Measurements from ENCODE around the gene EME1. TPM values are rescaled to one million over a fixed set of nuclear protein-coding genes. Genes with fewer than 3 reads are reported as not detected.

Gene EME1
- total RNA-seq, 2 donors from 2014 or later, result 14.1 to 26.8 TPM

- peak; percentile 42 for DNase-seq
- Histone ChIP-seq H3K9me3 (ENCODE audit: control insufficient read depth, low read length) (no peaks in the 10 kb centered on the region), H3K9ac (ENCODE audit: extremely low read depth, low read length, poor library complexity, severe bottlenecking) (no peak overlapping the region), H3K4me3 (ENCODE audit: low read length) (no peak overlapping the region), H3K27ac (ENCODE audit: low read depth, low read length) (no peak overlapping the region), H3K36me3 (ENCODE audit: control insufficient read depth, insufficient read depth, low read length) (no peaks in the 10 kb centered on the region), H3K4me1 (ENCODE audit: control insufficient read depth, insufficient read depth, low read length) (peaks cover 5% of the 10 kb centered on the region), H3K27me3 (ENCODE audit: control insufficient read depth, insufficient read depth, low read length, poor library complexity, severe bottlenecking) (no peaks in the 10 kb centered on the region)
- Mint-ChIP-seq H3K27ac (no peak overlapping the region), H3K27me3 (ENCODE audit: insufficient read depth) (peaks cover 3% of the 10 kb centered on the region), H3K4me3 (no peak overlapping the region), H3K4me1 (peaks cover 37% of the 10 kb centered on the region), H3K9me3 (no peaks in the 10 kb centered on the region), H3K36me3 (ENCODE audit: low read depth) (no peaks in the 10 kb centered on the region)
- no peak for TF ChIP-seq CTCF (conservative IDR thresholded peaks at IDR 0.05)
- 90% methylated on average over 10 to 21 of the region's 21 CpGs for WGBS, 2 experiments (ENCODE audit: insufficient coverage in 1 of 2, insufficient read length in 1 of 2)
These were observed 44.4 kb upstream of the EME1 start for GRCh38 chr17:50328363-50329325.

GRCh38 chr17:50329716-50330115 is 43.3 kb upstream of the EME1 start:
- 92 to 93% methylated on average over 2 to 3 of the region's 3 CpGs for WGBS, 2 experiments (ENCODE audit: insufficient coverage in 1 of 2, insufficient read length in 1 of 2)
- no peaks in the 10 kb centered on the region for H3K36me3 ChIP-seq (ENCODE audit: control insufficient read depth, insufficient read depth, low read length)
- H3K4me3 Mint-ChIP-seq, result no peak overlapping the region
- peaks cover 5% of the 10 kb centered on the region for H3K4me1 ChIP-seq (ENCODE audit: control insufficient read depth, insufficient read depth, low read length)
- H3K9me3 ChIP-seq (ENCODE audit: control insufficient read depth, low read length), result no peaks in the 10 kb centered on the region
- no peaks in the 10 kb centered on the region for H3K36me3 Mint-ChIP-seq (ENCODE audit: low read depth)
- DNase-seq, result no peak
- H3K27ac Mint-ChIP-seq, result no peak overlapping the region
- no peaks in the 10 kb centered on the region for H3K27me3 ChIP-seq (ENCODE audit: control insufficient read depth, insufficient read depth, low read length, poor library complexity, severe bottlenecking)
- TF ChIP-seq CTCF (conservative IDR thresholded peaks at IDR 0.05), result no peak
- H3K9me3 Mint-ChIP-seq, result no peaks in the 10 kb centered on the region
- peaks cover 28% of the 10 kb centered on the region for H3K4me1 Mint-ChIP-seq
- H3K4me3 ChIP-seq (ENCODE audit: low read length), result no peak overlapping the region
- H3K27me3 Mint-ChIP-seq (ENCODE audit: insufficient read depth), result peaks cover 3% of the 10 kb centered on the region
- H3K27ac ChIP-seq (ENCODE audit: low read depth, low read length), result no peak overlapping the region
- H3K9ac ChIP-seq (ENCODE audit: extremely low read depth, low read length, poor library complexity, severe bottlenecking), result no peak overlapping the region

GRCh38 chr17:50330151-50330775 is 42.8 kb upstream of the EME1 start:
- Mint-ChIP-seq H3K4me3 (no peak overlapping the region), H3K27me3 (ENCODE audit: insufficient read depth) (no peaks in the 10 kb centered on the region), H3K27ac (no peak overlapping the region), H3K4me1 (peaks cover 27% of the 10 kb centered on the region), H3K36me3 (ENCODE audit: low read depth) (no peaks in the 10 kb centered on the region), H3K9me3 (no peaks in the 10 kb centered on the region)
- Histone ChIP-seq H3K27ac (ENCODE audit: low read depth, low read length) (no peak overlapping the region), H3K27me3 (ENCODE audit: control insufficient read depth, insufficient read depth, low read length, poor library complexity, severe bottlenecking) (no peaks in the 10 kb centered on the region), H3K9me3 (ENCODE audit: control insufficient read depth, low read length) (no peaks in the 10 kb centered on the region), H3K4me3 (ENCODE audit: low read length) (no peak overlapping the region), H3K4me1 (ENCODE audit: control insufficient read depth, insufficient read depth, low read length) (peaks cover 5% of the 10 kb centered on the region), H3K9ac (ENCODE audit: extremely low read depth, low read length, poor library complexity, severe bottlenecking) (no peak overlapping the region), H3K36me3 (ENCODE audit: control insufficient read depth, insufficient read depth, low read length) (no peaks in the 10 kb centered on the region)
- 95% methylated on average over 11 of the region's 11 CpGs for WGBS, 2 experiments (ENCODE audit: insufficient coverage in 1 of 2, insufficient read length in 1 of 2)
- peak; percentile 44 for DNase-seq
- no peak for TF ChIP-seq CTCF (conservative IDR thresholded peaks at IDR 0.05)
